ENCODE results near the gene ZBED5. TPM values are rescaled to one million over a fixed set of nuclear protein-coding genes. Genes with fewer than 3 reads are reported as not detected.
A peak's percentile ranks its signal among the peaks of the same experiment; 100 is the strongest.

Gene ZBED5
- total and polyA plus RNA-seq, 9 of the 15 experiments (the other 6 are each of a cell fraction or from before 2014, with no cell fraction given) = 12.4 to 70.7 (median 26.8) TPM

DNA sequence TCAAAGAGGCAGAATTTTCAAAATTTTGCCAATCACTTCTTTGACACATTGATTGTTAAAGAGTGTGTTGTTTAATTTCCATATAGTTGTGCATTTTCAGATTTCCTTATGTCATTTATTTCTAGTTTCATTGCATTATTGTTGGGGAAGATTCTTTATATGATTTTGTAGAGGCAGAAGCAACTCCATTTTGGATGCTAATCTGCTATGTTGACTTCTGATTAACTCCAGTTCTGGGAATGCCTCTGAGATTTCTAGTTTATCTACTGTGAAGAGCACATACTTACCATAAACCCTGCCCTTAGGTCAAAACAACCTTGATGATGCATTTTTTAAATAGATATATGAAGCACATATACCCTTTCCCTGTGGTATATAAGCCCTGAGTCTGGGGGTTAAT is 29.5 kb upstream of the ZBED5 start (continued):
- TF ChIP-seq RBM17 (IDR thresholded peaks at IDR 0.05; ENCODE audit: borderline replicate concordance, low read depth, low read length) (no peak), FOXA3 (CRISPR knock-in tag; conservative IDR thresholded peaks at IDR 0.05 in 1 of 2, IDR thresholded peaks at IDR 0.05 in 1 of 2) (no peak), RFX7 (CRISPR knock-in tag; IDR thresholded peaks at IDR 0.05) (no peak), ZSCAN29 (IDR thresholded peaks at IDR 0.05) (no peak), NR2C1 (IDR thresholded peaks at IDR 0.05) (no peak), NR2C1 (tag; IDR thresholded peaks at IDR 0.05) (peak; percentile 34; the same call in 1 of the 2 replicates), POLR3A (IDR thresholded peaks at IDR 0.05; ENCODE audit: borderline replicate concordance, extremely low read depth, insufficient read depth, insufficient read length) (no peak), ZBTB7A (IDR thresholded peaks at IDR 0.05; ENCODE audit: borderline replicate concordance, control insufficient read depth, low read depth, low read length) (no peak), SPI1 (IDR thresholded peaks at IDR 0.05; ENCODE audit: borderline replicate concordance, low read depth, low read length) (no peak), ZNF561 (CRISPR knock-in tag; conservative IDR thresholded peaks at IDR 0.05) (no peak)

DNA sequence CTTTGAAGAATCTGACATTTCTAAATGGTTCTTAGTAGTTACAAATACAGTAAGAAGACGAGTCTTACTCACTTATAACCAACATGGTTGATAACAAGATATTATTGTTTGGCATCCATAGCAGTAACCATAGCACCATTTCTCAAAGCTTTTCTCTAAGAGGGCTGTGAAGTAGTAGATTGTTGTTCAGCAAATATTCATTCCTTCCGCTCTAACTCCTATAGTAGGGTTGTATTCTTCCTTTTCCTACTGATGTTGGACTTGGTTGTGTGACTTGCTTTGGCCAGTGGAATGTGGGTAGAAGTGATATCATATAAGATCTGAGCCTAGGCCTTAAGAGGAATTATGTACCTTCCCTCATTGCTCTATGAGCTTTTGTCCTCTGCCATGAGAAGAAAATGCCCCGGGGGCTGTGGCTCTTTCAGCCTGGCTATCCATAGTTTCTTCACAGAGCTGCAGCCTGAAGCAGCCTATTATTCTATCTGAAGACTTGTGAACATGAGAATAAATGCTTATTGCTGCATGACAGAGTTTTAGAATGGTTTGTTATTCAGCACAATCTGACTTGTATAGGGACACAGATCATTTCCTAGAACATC is 28.9 kb upstream of the ZBED5 start:
- Histone ChIP-seq H4K20me1 (replicated peaks; ENCODE audit: control insufficient read depth, insufficient read depth, low read length) (no peaks in the 10 kb centered on the region), H3K36me3 (ENCODE audit: control insufficient read depth, insufficient read depth, low read length) (no peaks in the 10 kb centered on the region), H3K27me3 (ENCODE audit: control insufficient read depth in 2 of 2, insufficient read depth in 2 of 2, low read length in 2 of 2) (no peaks in the 10 kb centered on the region), H3K9me1 (ENCODE audit: control insufficient read depth, insufficient read depth, low read length) (no peaks in the 10 kb centered on the region), H3K27ac (ENCODE audit: extremely low read depth, low read depth, low read length) (no peak overlapping the region), H2AFZ (ENCODE audit: low read depth, low read length) (no peak overlapping the region), H3K9me3 (replicated peaks; ENCODE audit: control insufficient read depth, insufficient read depth, low read depth, low read length) (no peaks in the 10 kb centered on the region; the same call in 1 of the 2 replicates), H3K4me1 (replicated peaks in 1 of 2; ENCODE audit: control insufficient read depth in 2 of 2, insufficient read depth in 2 of 2, low read length in 2 of 2) (no peaks in the 10 kb centered on the region; a peak in 1 of 5 replicates), H3K4me2 (ENCODE audit: insufficient read depth, low read length) (no peak overlapping the region), H3K79me2 (ENCODE audit: control insufficient read depth, insufficient read depth, low read length) (no peaks in the 10 kb centered on the region), H3K9ac (ENCODE audit: insufficient read depth in 1 of 2, low read depth in 2 of 2, low read length in 2 of 2) (no peak overlapping the region), H3K4me3 (no peak overlapping the region)
- FAIRE-seq = no peak
- ATAC-seq = no peak
- CTCF ChIA-PET (ENCODE audit: low intra/inter-chr PET ratio) = no interaction called here
- TF ChIP-seq ZNF24 (IDR thresholded peaks at IDR 0.05) (no peak), CBFA2T3 (IDR thresholded peaks at IDR 0.05) (no peak)
- no TSS peak for BruUV-seq (replicated peaks)
- 59% methylated on average over 3 of the region's 3 CpGs for WGBS (ENCODE audit: insufficient coverage, low coverage, missing lambda C conversion rate)
- DNase-seq (ENCODE audit: extremely low read depth in 1 of 4, low spot score in 3 of 4) = no peak
- intact Hi-C loops (cut with micrococcal nuclease) (no loop called here), in situ Hi-C loops (cut with MboI) (no loop called here)
- POLR2A ChIA-PET = interaction anchor here (0.9 to 1.3 kb wide), 3 partner anchors 12 to 78 kb away, joined by 3 to 4 read pairs (median 3); partner anchors contain the start of gene EIF4G2
